HG03108 (cell line): ENCODE measurements around the gene VWA5B1.

Experiments
- ATAC-seq: cut with Tn5 transposase; IDR thresholded peaks from one replicate; pipeline ENCODE4 v1.9.1; 2021; ENCODE audit warnings: moderate library complexity; ENCODE audit not compliant: unreplicated experiment

Gene VWA5B1

DNA sequence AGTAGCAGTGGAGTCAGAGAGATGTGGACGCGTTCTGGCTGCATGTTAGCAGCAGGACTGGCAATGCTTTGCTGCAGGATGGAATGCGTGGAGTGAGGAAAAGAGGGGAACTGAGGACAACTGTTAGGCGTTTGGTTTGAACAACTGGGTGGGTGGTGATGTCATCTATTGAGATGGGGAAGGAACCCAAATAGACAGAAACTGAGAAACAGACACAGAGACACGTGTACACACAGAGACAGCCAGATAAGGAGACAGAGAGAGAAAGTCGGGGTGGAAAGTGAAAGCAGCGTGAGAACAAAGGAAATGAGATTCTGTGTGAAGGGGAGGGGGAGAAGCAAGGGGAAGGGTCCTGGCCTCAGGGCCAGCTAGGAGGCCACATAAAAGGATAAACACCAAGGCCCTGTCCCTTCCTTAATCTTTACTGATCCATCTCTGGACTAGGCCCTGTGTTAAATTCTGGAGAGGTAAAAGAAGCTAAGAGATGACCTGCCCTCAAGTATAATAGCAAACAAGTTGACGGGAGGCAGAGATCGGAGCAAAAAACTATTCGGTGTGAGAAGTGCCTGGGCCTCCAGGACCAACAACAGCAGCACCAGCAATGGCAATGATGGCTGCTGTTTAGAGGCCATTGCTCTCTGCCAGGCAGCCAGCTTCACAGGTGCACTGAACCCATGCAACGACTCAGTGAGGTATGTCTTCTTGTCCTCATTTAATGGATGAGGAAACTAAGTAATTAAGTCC, 31.6 kb downstream of the VWA5B1 start:
- ATAC-seq, result no peak

DNA sequence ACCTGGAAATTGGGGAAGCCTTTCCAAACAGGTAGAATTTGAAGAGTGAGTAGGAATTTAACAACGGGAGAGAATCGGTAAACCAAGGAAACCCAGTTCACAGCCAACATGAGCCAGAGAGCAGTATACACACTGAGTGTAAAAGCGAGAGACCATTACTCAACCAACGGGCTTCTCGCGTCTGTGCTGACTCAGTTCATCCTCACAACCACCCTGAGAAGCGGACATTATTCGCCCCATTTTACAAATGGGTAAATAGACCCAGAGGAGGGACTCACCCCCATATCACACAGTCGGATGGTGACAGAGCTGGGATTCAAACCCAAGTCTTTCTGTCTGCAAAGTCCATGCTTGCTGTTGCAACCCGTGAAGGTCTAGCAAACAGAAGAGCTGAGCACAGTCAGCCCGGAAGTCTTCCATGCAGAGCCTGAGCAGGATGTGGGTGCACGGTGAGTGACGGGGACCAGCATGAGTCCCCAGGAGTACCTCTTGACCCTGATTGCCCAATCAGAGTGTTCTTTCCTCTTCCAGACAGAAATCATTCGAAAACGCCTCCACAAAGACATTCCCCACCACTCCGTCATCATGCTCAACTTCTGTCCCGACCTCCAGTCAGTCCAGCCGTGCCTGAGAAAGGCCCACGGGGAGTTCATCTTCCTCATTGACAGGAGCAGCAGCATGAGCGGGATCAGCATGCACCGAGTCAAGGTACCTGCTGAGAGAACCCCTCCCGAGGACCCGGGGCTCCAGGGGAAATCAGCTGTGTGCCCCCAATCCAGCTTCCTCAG, 32.3 kb downstream of the VWA5B1 start:
- no peak for ATAC-seq

DNA sequence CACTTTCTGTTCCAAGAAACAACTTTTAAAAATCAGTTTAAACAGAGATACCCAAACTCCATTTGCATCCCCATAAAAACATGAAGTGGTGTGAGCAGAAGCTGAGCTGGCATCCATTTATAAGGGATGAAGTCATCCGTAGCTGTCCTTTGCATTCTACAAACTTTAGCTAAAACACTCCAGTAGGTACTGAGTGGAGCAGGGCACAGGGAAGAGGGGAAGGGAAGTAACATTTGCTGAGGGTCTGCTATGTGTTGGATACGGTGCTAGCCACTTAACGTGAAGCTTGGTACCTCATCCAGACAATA, 32.9 kb downstream of the VWA5B1 start:
- no peak for ATAC-seq

DNA sequence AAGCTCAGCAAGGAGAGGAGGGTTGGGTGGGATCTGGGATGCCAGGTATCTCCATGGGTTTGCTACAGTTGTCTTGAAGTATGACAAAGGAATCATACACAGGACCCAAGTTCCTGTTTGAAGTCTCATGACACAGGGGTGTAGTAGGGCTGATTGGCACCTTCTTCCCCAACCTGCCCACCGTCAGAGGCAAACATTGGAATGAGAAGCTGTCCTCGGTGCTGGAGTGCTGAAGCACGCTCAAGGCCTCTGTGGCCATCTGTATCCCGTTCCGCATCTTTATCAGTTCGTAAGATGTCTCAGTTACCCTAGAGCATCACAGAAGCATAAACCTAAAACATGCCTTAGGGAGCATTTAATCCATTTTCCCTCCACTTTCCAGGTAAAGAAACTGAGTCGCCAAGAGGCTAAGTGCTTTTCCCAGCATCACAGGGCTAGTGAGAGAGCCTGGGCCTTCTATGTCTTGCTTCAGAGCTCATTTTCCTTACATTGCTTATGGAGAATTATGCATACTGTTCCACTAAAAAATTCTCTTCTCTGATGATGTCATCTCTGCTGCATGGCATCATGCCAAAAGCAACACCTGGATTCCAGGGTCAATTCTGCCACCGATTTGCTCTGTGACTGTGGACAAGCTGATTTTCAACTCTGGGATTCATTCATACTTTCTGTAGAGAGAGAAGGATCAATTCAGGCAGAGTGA, 34.2 kb downstream of the VWA5B1 start:
- no peak for ATAC-seq

- no peak for ATAC-seq
These were observed 34.8 kb downstream of the VWA5B1 start for GRCh38 chr1:20325407-20325843.

GRCh38 chr1:20325844-20326420, 35.3 kb downstream of the VWA5B1 start:
- ATAC-seq, result no peak

GRCh38 chr1:20327467-20327866, 36.8 kb downstream of the VWA5B1 start:
- ATAC-seq, result no peak

DNA sequence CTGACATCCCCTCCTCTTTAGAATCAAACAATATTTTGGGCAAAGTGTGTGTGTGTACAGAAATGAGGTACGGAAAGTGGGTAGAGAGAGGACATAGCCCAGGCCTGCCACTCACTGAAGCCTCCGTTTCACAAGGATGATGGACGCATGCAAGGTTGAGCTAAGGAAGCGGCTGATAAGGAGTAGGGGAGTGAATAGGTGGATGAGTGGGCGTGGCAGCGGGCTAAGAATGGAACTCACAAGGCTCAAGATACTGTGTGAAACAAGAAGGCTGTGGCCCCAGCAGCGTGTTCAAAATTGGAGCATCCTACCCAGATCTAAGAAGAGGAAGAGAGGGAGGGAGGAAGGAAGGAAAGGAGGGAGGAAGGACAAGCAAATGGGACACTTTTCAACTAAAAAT, 37.5 kb downstream of the VWA5B1 start:
- ATAC-seq, result no peak

- no peak for ATAC-seq
These were observed 39.3 kb downstream of the VWA5B1 start for GRCh38 chr1:20329793-20330542.

DNA sequence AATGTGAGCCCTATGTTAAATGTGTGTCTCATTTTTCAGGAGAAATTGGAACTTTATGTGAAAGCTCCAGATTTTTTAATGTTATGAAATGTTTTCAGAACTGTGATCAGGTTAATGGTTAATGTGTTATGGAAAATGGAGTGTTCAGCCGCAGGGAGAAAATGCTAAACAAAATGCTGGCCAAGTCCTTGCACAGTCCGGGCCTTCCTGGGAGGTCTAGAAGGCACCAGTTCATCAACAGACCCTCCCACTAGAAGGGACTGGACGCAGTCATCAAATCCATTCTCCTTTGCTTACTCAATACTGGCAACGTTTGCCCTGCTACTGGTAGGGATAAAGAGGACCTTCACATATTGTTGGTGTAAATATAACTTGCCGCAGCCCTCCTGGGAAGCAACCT, 43.4 kb downstream of the VWA5B1 start:
- ATAC-seq, result no peak

DNA sequence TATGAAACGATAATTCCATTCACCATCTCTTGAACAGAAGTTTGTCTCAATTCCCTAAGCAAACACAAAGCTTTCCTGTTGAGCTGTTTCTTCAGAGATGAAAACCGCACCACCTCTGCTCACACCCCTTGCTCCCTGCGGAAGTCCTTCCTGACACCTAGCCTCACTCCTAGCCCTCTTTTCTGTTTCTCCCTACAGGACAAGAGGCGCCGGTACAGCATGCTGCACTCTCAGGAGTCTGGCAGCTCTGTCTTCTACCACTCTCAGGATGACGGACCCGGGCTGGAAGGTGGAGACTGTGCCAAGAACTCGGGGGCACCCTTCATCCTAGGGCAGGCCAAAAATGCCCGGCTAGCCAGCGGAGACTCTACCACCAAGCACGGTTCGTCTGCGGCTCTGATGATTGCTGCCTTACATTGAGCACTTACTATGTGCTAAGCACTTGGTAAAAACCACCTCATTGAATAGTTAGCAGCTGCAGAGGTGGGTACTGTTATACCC, 45.5 kb downstream of the VWA5B1 start:
- ATAC-seq, result no peak

GRCh38 chr1:20337581-20337980, 46.9 kb downstream of the VWA5B1 start:
- no peak for ATAC-seq

DNA sequence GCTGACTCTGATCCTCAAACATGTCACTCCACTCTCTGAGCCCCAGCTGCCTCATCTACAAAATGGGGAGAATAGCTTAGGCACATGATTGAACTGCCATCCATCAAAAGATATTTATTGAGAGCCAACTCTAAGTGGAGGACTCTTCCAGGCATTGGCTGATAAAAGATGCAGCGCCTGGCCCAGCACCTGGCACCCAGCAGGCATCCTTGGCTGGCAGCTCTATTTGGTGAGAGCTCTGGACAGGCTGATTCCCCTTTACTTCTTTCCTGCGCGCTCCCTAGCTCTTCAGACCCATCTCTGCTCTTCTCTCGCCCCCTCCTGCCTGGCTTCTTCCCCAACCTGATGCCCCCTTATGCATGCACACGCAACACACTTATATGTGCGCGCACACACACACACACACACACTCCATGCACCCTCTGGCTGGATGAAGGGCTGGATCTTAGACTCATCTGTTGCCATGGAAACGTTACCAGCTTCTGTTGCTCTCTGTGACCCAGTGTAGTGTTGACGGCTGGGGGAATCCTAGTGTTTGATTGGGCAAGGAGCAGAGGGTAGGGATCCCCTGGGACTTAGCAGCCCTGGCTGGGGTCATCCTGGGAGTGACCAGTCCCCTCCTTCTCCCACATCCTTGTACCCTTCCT, 49.3 kb downstream of the VWA5B1 start:
- ATAC-seq, result no peak

- no peak for ATAC-seq
These were observed 51.8 kb downstream of the VWA5B1 start for GRCh38 chr1:20342294-20343148.

DNA sequence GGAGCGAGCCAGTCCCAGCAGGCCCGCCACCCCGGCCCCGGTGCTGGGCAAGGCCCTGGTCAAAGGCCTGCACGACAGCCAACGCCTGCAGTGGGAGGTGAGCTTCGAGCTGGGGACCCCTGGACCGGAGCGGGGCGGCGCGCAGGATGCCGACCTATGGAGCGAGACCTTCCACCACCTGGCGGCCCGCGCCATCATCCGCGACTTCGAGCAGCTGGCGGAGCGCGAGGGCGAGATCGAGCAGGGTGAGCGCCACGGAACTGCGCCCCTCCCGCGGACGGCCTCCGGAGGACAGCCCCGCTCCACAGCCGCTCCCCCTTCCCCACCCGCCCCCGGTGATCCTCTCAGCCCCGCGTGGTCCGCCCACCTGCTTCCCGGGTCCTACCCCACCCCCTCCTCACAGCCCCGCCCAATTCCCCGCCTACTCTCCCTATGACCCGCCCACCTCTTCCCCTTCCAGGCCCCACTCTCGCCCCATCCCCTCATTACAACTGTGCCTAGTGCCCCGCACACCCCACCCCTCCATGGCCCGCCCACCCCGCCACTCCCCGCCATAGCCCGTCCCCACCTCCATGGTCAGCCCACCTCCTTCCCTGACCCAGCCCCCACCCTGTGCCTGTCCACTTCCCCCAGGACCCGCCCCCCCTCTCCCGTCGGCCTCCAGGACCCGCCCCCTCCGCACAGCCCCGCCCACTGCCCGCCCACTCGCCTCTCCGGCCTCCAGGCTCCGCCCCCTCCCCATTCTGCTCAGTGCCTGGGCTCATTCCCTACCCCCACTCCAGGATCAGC, 52.7 kb downstream of the VWA5B1 start:
- no peak for ATAC-seq

- no peak for ATAC-seq
These were observed 53.2 kb downstream of the VWA5B1 start for GRCh38 chr1:20343938-20344302.

DNA sequence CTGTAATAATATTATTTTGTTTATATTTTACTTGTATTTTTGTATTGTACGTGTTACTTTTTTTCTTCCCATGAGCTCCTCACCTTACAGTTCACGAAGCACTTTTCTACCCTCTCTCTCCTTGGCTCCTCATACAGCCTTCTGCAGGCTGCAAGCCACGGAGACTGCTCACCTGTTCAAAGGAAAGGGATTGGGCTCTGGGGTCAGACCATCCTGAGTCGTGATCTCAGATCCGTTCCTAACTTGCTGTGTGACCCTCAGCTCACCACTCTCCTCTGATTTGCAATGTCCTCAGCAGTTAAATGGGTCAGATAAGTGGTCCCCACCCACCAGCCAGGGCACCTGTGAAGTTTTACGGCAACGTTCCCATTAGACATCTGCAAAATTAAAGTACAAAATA, 54.1 kb downstream of the VWA5B1 start:
- no peak for ATAC-seq

- no peak for ATAC-seq
These were observed 54.7 kb downstream of the VWA5B1 start for GRCh38 chr1:20345419-20345818.

DNA sequence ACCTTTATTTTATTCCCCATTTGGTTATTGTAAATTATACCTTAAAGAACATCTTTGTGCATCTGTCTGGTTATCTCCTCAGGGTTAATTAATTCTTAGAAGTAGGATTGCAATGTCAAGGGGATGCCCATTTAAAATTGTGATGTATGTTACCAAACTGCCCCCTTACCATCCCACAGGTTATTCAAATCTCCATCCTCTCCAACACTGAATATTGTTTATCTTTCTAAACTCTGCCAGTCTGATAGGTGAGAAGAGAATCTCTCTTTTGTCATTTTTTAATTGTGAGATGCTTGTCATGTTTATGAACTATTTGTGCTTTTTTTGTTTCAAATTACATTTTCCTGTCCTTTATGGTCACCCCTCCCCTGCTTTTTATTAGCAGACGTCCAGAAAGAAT, 55.8 kb downstream of the VWA5B1 start:
- ATAC-seq, result no peak
